ENCODE measurements around the gene NUS1. TPM values are rescaled to one million over a fixed set of nuclear protein-coding genes. Genes with fewer than 3 reads are reported as not detected.

Gene NUS1
- 15.3 and 16.5 TPM in 2 replicates for total RNA-seq

DNA sequence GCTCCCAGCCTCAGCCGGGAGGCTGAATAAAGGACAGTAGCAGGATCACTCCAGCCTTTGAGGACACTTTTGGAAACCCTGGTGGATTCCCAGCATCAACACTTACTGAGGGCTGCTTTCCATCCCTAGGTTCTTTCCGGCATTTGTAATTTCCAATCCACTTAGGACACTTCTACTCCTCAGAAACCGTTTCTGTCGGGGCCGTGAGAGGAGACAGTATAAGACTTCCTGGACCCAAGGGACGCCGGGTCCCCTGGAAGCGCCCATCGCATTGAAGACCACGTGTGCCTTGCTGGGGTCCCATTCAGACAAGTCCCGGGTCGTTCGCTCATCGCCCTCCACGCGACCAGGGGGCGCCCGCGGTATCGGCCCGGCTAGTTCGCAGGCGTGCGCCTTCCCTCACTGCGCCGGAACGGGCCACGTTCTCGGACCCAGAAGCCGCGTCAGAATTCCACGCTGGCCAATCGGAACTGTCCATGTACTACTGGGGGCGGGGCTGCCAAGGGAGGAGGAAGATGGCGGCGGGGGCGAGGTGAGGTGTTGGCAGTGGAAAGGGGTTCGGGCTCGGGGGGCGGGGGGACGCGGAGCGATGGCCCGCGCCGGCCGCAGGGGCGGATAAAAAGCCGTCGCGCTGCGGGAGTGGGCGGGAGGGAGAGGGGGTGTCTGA lies at the start of gene NUS1:
TSS of gene NUS1 (plus strand) at position 479 of the 667 bp plus-strand sequence. CDS start 202 bp downstream, outside the sequence.

Other genes with a start within 250 kb of the NUS1 start
- not detected in 2 replicates for gene ROS1, start 249.5 kb upstream of the NUS1 start, total RNA-seq
- gene DCBLD1, start 192.8 kb upstream of the NUS1 start, total RNA-seq = 51.9 and 54.3 TPM in 2 replicates
- 31.8 and 34.6 TPM in 2 replicates for gene GOPC, start 73.0 kb upstream of the NUS1 start, total RNA-seq
- not detected in 2 replicates for gene SLC35F1, start 231.8 kb downstream of the NUS1 start, total RNA-seq

Measured in aortic smooth muscle cell (primary cell).